ENCODE data around the gene DNAH7. TPM values are rescaled to one million over a fixed set of nuclear protein-coding genes. Genes with fewer than 3 reads are reported as not detected.

DNAH7 gene
- total and polyA plus RNA-seq, 12 donors: 0.10 to 0.74 (median 0.23) TPM; not detected in 2

GRCh38 chr2:195830968-195831950 lies 237.4 kb downstream of the DNAH7 start:
- DNase-seq (no peak), ATAC-seq (no peak)
- Histone ChIP-seq H3K9me3 (no peaks in the 10 kb centered on the region), H3K4me3 (no peak overlapping the region), H3K4me1 (no peaks in the 10 kb centered on the region), H3K36me3 (no peaks in the 10 kb centered on the region), H3K27me3 (no peaks in the 10 kb centered on the region), H3K27ac (no peak overlapping the region)
- intact Hi-C loops (cut with DNase I): no loop called here
- TF ChIP-seq CTCF (IDR thresholded peaks at IDR 0.05): no peak
- WGBS, 2 donors: 52 to 53% methylated on average over 3 of the region's 3 CpGs

- no peak for DNase-seq
- H3K9me3 ChIP-seq: no peaks in the 10 kb centered on the region
- TF ChIP-seq CTCF (IDR thresholded peaks at IDR 0.05): no peak
- no peaks in the 10 kb centered on the region for H3K36me3 ChIP-seq
- H3K4me1 ChIP-seq: no peaks in the 10 kb centered on the region
- no peak for ATAC-seq
- H3K4me3 ChIP-seq: no peak overlapping the region
- H3K27me3 ChIP-seq: no peaks in the 10 kb centered on the region
- 90 to 98% methylated on average over 2 of the region's 2 CpGs for WGBS, 2 donors
- no peak overlapping the region for H3K27ac ChIP-seq
- intact Hi-C loops (cut with DNase I): no loop called here
These were observed 244.2 kb downstream of the DNAH7 start for GRCh38 chr2:195824478-195824877.

GRCh38 chr2:195823206-195823605 lies 245.4 kb downstream of the DNAH7 start:
- no peak overlapping the region for H3K4me3 ChIP-seq
- no peaks in the 10 kb centered on the region for H3K9me3 ChIP-seq
- WGBS, 2 donors: 90% methylated on average over 3 of the region's 3 CpGs
- no peaks in the 10 kb centered on the region for H3K36me3 ChIP-seq
- H3K4me1 ChIP-seq: no peaks in the 10 kb centered on the region
- no peaks in the 10 kb centered on the region for H3K27me3 ChIP-seq
- H3K27ac ChIP-seq: no peak overlapping the region
- DNase-seq (no peak), ATAC-seq (no peak)
- TF ChIP-seq CTCF (IDR thresholded peaks at IDR 0.05): no peak
- intact Hi-C loops (cut with DNase I): no loop called here

GRCh38 chr2:195821566-195821932 lies 247.1 kb downstream of the DNAH7 start:
- Histone ChIP-seq H3K27me3 (no peaks in the 10 kb centered on the region), H3K27ac (no peak overlapping the region), H3K9me3 (no peaks in the 10 kb centered on the region), H3K36me3 (no peaks in the 10 kb centered on the region), H3K4me1 (no peaks in the 10 kb centered on the region), H3K4me3 (no peak overlapping the region)
- WGBS, 2 donors: 79 to 85% methylated on average over 5 of the region's 5 CpGs
- DNase-seq (no peak), ATAC-seq (no peak)
- intact Hi-C loops (cut with DNase I): no loop called here
- no peak for TF ChIP-seq CTCF (IDR thresholded peaks at IDR 0.05)
